HL-60 (cell line): ENCODE data around the gene MARCHF10.

Experiments
- DNase-seq, 2 experiments: peaks; one replicate each; pipeline ENCODE4 v3.0.0-alpha.2; 2010 to 2020; ENCODE audit warnings: low read depth in 1 of 2, low spot score in 1 of 2
- H3K27ac ChIP-seq: fragments of 250-450 bp; sonication (Bioruptor Pico); replicated peaks from 2 replicates; pipeline ENCODE4 v1.5.1; 2020; ENCODE audit warnings: mild to moderate bottlenecking, moderate library complexity
- H3K27me3 ChIP-seq: fragments of 250-450 bp; sonication (Bioruptor Pico); 2 replicates; pipeline ENCODE4 v1.5.1; 2021; ENCODE audit warnings: mild to moderate bottlenecking, moderate library complexity; ENCODE audit not compliant: insufficient read depth, poor library complexity, severe bottlenecking
- H3K4me3 ChIP-seq: replicated peaks from 2 replicates; pipeline ENCODE4 v1.5.1; 2011; ENCODE audit warnings: mild to moderate bottlenecking, control low read depth, low read length; ENCODE audit not compliant: insufficient read depth
- CTCF ChIP-seq: IDR thresholded peaks from one replicate; pipeline ENCODE4 v1.5.1; 2011; ENCODE audit warnings: low read length, control low read depth, inconsistent platforms; ENCODE audit not compliant: insufficient read depth
- GABPA ChIP-seq: IDR thresholded peaks from 2 replicates; pipeline ENCODE4 v1.6.1; 2012; ENCODE audit warnings: low read depth
- POLR2AphosphoS5 ChIP-seq: IDR thresholded peaks from 2 replicates; pipeline ENCODE4 v1.6.1; 2012; ENCODE audit warnings: low read depth
- SPI1 ChIP-seq: IDR thresholded peaks from 2 replicates; pipeline ENCODE4 v1.6.1; 2012; ENCODE audit warnings: low read depth, mild to moderate bottlenecking, borderline replicate concordance
- TF ChIP-seq, protein P1 (sequence below): IDR thresholded peaks from 2 replicates; pipeline ENCODE4 v1.6.1; 2012; ENCODE audit warnings: low read depth; ENCODE audit not compliant: insufficient replicate concordance

Gene MARCHF10

GRCh38 chr17:62676952-62677596 is 131.0 kb downstream of the MARCHF10 start:
- no peak for DNase-seq
- Histone ChIP-seq H3K27ac (no peak overlapping the region), H3K4me3 (no peak overlapping the region), H3K27me3 (no peaks in the 10 kb centered on the region)
- TF ChIP-seq SPI1: no peak
- no peak for TF ChIP-seq GABPA
- no peak for TF ChIP-seq POLR2AphosphoS5
- no peak for TF ChIP-seq CTCF

DNA sequence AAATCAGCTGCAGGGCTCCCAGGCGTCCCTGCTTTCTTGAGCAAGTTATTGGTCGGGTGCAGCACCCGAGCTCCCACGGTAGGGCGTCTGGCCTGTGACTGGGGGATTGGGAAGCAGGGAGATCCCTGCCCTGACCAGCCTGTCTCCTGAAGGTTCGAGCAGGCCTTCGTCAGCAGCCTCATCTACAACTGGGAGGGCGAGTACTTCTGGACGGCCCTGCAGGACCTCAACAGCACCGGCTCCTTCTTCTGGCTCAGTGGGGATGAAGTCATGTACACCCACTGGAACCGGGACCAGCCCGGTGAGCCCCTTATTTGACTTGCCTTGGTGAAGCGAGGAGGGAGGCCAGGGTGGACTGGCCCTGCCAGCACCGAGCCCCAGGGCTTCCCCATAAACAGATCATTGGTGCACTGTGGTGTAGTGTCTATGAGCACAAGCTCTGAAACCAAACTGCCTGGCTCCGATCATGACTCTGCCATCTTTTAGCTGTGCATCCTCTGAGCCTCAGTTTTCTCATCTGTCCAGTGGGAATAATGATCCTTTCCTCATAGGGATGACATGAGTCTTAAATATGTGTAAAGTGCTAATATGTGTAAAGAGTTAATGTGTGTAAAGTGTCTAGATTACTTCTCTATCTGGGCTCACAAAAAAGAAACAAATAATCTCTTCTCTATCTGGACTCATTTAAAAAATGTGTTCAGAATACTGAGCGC is 131.7 kb downstream of the MARCHF10 start:
- Histone ChIP-seq H3K27ac (no peak overlapping the region), H3K27me3 (no peaks in the 10 kb centered on the region), H3K4me3 (no peak overlapping the region)
- DNase-seq: no peak
- TF ChIP-seq GABPA (no peak), CTCF (no peak), SPI1 (no peak), POLR2AphosphoS5 (no peak)
- TF ChIP-seq, protein P1, sequence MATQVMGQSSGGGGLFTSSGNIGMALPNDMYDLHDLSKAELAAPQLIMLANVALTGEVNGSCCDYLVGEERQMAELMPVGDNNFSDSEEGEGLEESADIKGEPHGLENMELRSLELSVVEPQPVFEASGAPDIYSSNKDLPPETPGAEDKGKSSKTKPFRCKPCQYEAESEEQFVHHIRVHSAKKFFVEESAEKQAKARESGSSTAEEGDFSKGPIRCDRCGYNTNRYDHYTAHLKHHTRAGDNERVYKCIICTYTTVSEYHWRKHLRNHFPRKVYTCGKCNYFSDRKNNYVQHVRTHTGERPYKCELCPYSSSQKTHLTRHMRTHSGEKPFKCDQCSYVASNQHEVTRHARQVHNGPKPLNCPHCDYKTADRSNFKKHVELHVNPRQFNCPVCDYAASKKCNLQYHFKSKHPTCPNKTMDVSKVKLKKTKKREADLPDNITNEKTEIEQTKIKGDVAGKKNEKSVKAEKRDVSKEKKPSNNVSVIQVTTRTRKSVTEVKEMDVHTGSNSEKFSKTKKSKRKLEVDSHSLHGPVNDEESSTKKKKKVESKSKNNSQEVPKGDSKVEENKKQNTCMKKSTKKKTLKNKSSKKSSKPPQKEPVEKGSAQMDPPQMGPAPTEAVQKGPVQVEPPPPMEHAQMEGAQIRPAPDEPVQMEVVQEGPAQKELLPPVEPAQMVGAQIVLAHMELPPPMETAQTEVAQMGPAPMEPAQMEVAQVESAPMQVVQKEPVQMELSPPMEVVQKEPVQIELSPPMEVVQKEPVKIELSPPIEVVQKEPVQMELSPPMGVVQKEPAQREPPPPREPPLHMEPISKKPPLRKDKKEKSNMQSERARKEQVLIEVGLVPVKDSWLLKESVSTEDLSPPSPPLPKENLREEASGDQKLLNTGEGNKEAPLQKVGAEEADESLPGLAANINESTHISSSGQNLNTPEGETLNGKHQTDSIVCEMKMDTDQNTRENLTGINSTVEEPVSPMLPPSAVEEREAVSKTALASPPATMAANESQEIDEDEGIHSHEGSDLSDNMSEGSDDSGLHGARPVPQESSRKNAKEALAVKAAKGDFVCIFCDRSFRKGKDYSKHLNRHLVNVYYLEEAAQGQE: no peak

DNA sequence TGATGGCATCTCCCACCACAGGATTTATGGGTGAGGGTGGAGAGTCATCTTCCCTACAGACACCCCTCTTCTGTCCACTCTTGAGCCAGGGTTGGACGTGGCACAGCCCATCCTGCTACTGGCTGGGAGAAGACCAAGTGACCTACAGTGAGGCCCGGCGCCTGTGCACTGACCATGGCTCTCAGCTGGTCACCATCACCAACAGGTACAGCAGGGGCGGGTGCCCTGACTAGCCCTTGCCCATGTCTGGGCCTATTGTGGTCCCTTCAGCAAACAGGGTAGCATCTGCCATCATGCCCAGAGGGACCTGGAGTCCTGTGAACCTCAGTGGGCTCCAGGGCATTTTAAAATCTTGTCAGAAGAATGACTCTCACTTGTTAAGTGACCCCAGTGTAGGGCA is 132.4 kb downstream of the MARCHF10 start:
- H3K27me3 ChIP-seq: no peaks in the 10 kb centered on the region

More for the DNA sequence above, 132.4 kb downstream of the MARCHF10 start:
- TF ChIP-seq CTCF (no peak), SPI1 (no peak), GABPA (no peak), POLR2AphosphoS5 (no peak)
- TF ChIP-seq, protein P1: no peak
- no peak overlapping the region for H3K4me3 ChIP-seq
- H3K27ac ChIP-seq: no peak overlapping the region
- no peak for DNase-seq
